K562 (cell line): ENCODE results near the gene NEURL1. TPM values are rescaled to one million over a fixed set of nuclear protein-coding genes. Genes with fewer than 3 reads are reported as not detected.
A peak's percentile ranks its signal among the peaks of the same experiment; 100 is the strongest.

Source experiments
- ATAC-seq: fragments of 200-7000 bp; cut with Tn5 transposase; 3 replicates; pipeline ENCODE4 v1.9.1; 2020; ENCODE audit warnings: moderate library complexity
- BruUV-seq: library from RNA; stranded (reverse); fragments of 400-500 nt; replicated peaks from 2 replicates; lab custom pipeline; 2021; lab: Mats Ljungman, UMichigan
- CTCF ChIA-PET: fragments of 300-600 bp; formaldehyde crosslinking; extraction: SDS; loops from one replicate; lab custom pipeline; 2021; ENCODE audit warnings: low intra/inter-chr PET ratio; lab: Yijun Ruan, JAX
- POLR2A ChIA-PET: fragments of 300-600, 350-650 bp; sonication (Branson Sonifier 250); formaldehyde crosslinking; extraction: SDS; loops from one replicate; lab custom pipeline; 2021; ENCODE audit warnings: antibody characterized with exemption, inconsistent platforms; lab: Yijun Ruan, JAX
- DNase-seq, 4 experiments: peaks; one replicate each; pipeline versions ENCODE4 v3.0.0 to v3.0.0-alpha.2; 2011 to 2018; ENCODE audit warnings: low spot score in 3 of 4, mixed read lengths in 3 of 4; ENCODE audit errors: extremely low read depth in 1 of 4
- FAIRE-seq: peaks from 2 replicates; lab custom pipeline; 2011; peaks lifted over from hg19 to GRCh38; lab: Jason Lieb, UNC
- H2AFZ ChIP-seq: 2 replicates; pipeline ENCODE4 v1.6.0; 2011; ENCODE audit warnings: low read depth, low read length, control low read depth, inconsistent platforms
- H3K27ac ChIP-seq: fragments of 200-600 bp; 3 replicates; pipeline ENCODE4 v1.8.0; 2011; ENCODE audit warnings: low read depth, mild to moderate bottlenecking, control low read depth, inconsistent platforms, low read length, moderate library complexity, mixed read lengths; ENCODE audit errors: extremely low read depth
- H3K27me3 ChIP-seq, 2 experiments: fragments of 300-600 bp in 1 of 2; 2 replicates in 1 of 2; 3 replicates in 1 of 2; pipeline versions ENCODE4 v1.6.0 to v1.8.0; 2011; ENCODE audit warnings: inconsistent platforms in 2 of 2, low read length in 2 of 2, mild to moderate bottlenecking in 1 of 2, mixed read lengths in 1 of 2, moderate library complexity in 1 of 2; ENCODE audit not compliant: control insufficient read depth in 2 of 2, insufficient read depth in 2 of 2
- H3K36me3 ChIP-seq: fragments of 300-600 bp; 3 replicates; pipeline ENCODE4 v1.8.0; 2011; ENCODE audit warnings: mild to moderate bottlenecking, low read length, inconsistent platforms; ENCODE audit not compliant: control insufficient read depth, insufficient read depth
- H3K4me1 ChIP-seq, 2 experiments: fragments of 200-600 bp in 1 of 2; replicated peaks in 1 of 2; 2 replicates in 1 of 2; 3 replicates in 1 of 2; pipeline versions ENCODE4 v1.5.1 to v1.8.0; 2011; ENCODE audit warnings: inconsistent platforms in 2 of 2, low read length in 2 of 2, mild to moderate bottlenecking in 1 of 2, mixed read lengths in 1 of 2, moderate library complexity in 1 of 2; ENCODE audit not compliant: control insufficient read depth in 2 of 2, insufficient read depth in 2 of 2
- H3K4me2 ChIP-seq: 2 replicates; pipeline ENCODE4 v1.6.1; 2011; ENCODE audit warnings: low read length, control low read depth, inconsistent platforms, mixed read lengths; ENCODE audit not compliant: insufficient read depth
- H3K4me3 ChIP-seq: fragments of 200-600 bp; sonication (generic), shearing (Covaris generic); 2 replicates; pipeline ENCODE4 v1.5.1; 2016; ENCODE audit warnings: control low read depth, inconsistent platforms
- H3K79me2 ChIP-seq: fragments of 200-600 bp; 3 replicates; pipeline ENCODE4 v1.8.0; 2011; ENCODE audit warnings: low read length, inconsistent platforms; ENCODE audit not compliant: control insufficient read depth, insufficient read depth
- H3K9ac ChIP-seq, 2 experiments: 2 replicates each; pipeline versions ENCODE4 v1.6.0 to v1.6.1; 2011; ENCODE audit warnings: low read depth in 2 of 2, low read length in 2 of 2, control low read depth in 1 of 2, inconsistent platforms in 1 of 2, mild to moderate bottlenecking in 1 of 2, mixed read lengths in 1 of 2; ENCODE audit not compliant: insufficient read depth in 1 of 2
- H3K9me1 ChIP-seq: one replicate; pipeline ENCODE4 v1.6.0; 2011; ENCODE audit warnings: inconsistent platforms, mild to moderate bottlenecking, low read length, moderate library complexity; ENCODE audit not compliant: control insufficient read depth, insufficient read depth
- H3K9me3 ChIP-seq: replicated peaks from 2 replicates; pipeline ENCODE4 v1.5.1; 2011; ENCODE audit warnings: low read depth, low read length, inconsistent platforms; ENCODE audit not compliant: control insufficient read depth, insufficient read depth
- H4K20me1 ChIP-seq: replicated peaks from 2 replicates; pipeline ENCODE4 v1.6.1; 2011; ENCODE audit warnings: low read length, inconsistent platforms, mixed read lengths; ENCODE audit not compliant: control insufficient read depth, insufficient read depth
- ARID1B ChIP-seq: fragments of 450-650 bp; IDR thresholded peaks from 2 replicates; pipeline ENCODE4 v1.6.1; 2016; ENCODE audit warnings: antibody characterized with exemption, mild to moderate bottlenecking, inconsistent platforms
- CBFB ChIP-seq: sonication (generic); formaldehyde crosslinking; IDR thresholded peaks from 2 replicates; pipeline ENCODE4 v1.4.0; 2020; ENCODE audit warnings: mild to moderate bottlenecking, missing genetic modification reagents
- EP300 ChIP-seq: IDR thresholded peaks from 2 replicates; pipeline ENCODE4 v1.6.1; 2012; ENCODE audit warnings: low read length, improper control_type of control experiment
- SMARCA5 ChIP-seq: fragments of 450-650 bp; IDR thresholded peaks from 2 replicates; pipeline ENCODE4 v1.6.1; 2016
- TCF3 ChIP-seq: sonication (generic); formaldehyde crosslinking; IDR thresholded peaks from 2 replicates; pipeline ENCODE4 v1.4.0; 2020; ENCODE audit warnings: mild to moderate bottlenecking, missing genetic modification reagents
- ZNF280B ChIP-seq: fragments of 250-450 bp; sonication (Bioruptor Pico); IDR thresholded peaks from 2 replicates; pipeline ENCODE4 v1.5.1; 2021; ENCODE audit warnings: mild to moderate bottlenecking
- WGBS: fragments of 100-300 bp; shearing (Covaris generic); methylation state at CpG from one replicate; pipeline ENCODE4 v1.1.6; 2016; ENCODE audit warnings: low coverage, mixed read lengths; ENCODE audit not compliant: insufficient coverage; ENCODE audit errors: missing lambda C conversion rate; 5-methylcytosine and 5-hydroxymethylcytosine counted together
- in situ Hi-C: fragments of 300-500 bp; cut with MboI; formaldehyde crosslinking; loops from 4 replicates; pipeline ENCODE4 v1.15.0; 2018; ENCODE audit warnings: inconsistent platforms, mixed read lengths
- intact Hi-C: fragments of 100-400 bp; cut with micrococcal nuclease; formaldehyde crosslinking; loops from 2 replicates; pipeline ENCODE4 v1.14.2; 2022
- polyA plus RNA-seq, 8 experiments: library from polyadenylated mRNA; depleted of rRNA in 4 of 8; stranded (reverse) in 5 of 8; unstranded in 3 of 8; fragments of >200 nt; fragmentation: Nextera tagmentation in 2 of 8; fragmentation: Illumina TruSeq in 1 of 8; extraction: Ambion mirVana in 2 of 8; extraction: Trizol in 1 of 8; gene quantifications; 2 replicates each; pipeline versions ENCODE4 v1.2.1 to v1.2.3, GENCODE V29; 2011 to 2014; ENCODE audit warnings: inconsistent platforms in 1 of 8, missing spikeins in 1 of 8
- total RNA-seq, 7 experiments: library from RNA; depleted of rRNA in 6 of 7; stranded (reverse); fragments of >200 nt in 6 of 7; fragmentation: Illumina TruSeq in 2 of 7; extraction: Trizol in 2 of 7; gene quantifications; 2 replicates each; pipeline versions ENCODE4 v1.2.1 to v1.2.3, GENCODE V29; 2011 to 2021; ENCODE audit warnings: low replicate concordance in 1 of 7

The NEURL1 gene
- total and polyA plus RNA-seq, 9 of the 15 experiments (the other 6 are each of a cell fraction or from before 2014, with no cell fraction given): 0.01 to 0.45 (median 0.16) TPM; not detected in 5

GRCh38 chr10:103582331-103583123 is 89.0 kb downstream of the NEURL1 start:
- no peak overlapping the region for H3K4me3 ChIP-seq
- TF ChIP-seq TCF3 (CRISPR knock-in tag) (0 out of 2 replicates have a peak, but pooled peaks have one; percentile 9), EP300 (peak; percentile 11; the same call in 1 of the 2 replicates), CBFB (CRISPR knock-in tag) (no peak), ARID1B (peak; percentile 9; the same call in 1 of the 2 replicates), ZNF280B (no peak), SMARCA5 (no peak)
- ATAC-seq (peak; percentile 7; the same call in 2 of the 3 replicates), DNase-seq (peak in 2 of 4 experiments; percentile 51 to 57), FAIRE-seq (peak; percentile 49)
- CTCF ChIA-PET: no interaction called here
- no peaks in the 10 kb centered on the region for H3K79me2 ChIP-seq
- POLR2A ChIA-PET: no interaction called here
- no peaks in the 10 kb centered on the region for H3K9me1 ChIP-seq
- H3K36me3 ChIP-seq: no peaks in the 10 kb centered on the region
- no TSS peak for BruUV-seq
- H3K4me1 ChIP-seq: peaks cover 14 to 28% of the 10 kb centered on the region in 2 experiments
- no peaks in the 10 kb centered on the region for H3K9me3 ChIP-seq
- intact Hi-C loops (no loop called here), in situ Hi-C loops (loop anchor here (25.0 kb wide), 1 partner anchor 280 kb away; the partner anchor contains the start of gene SH3PXD2A)
- H3K27me3 ChIP-seq: no peaks in the 10 kb centered on the region
- 21% methylated on average over 12 of the region's 13 CpGs for WGBS
- H3K9ac ChIP-seq: peak overlapping the region; percentile 53 to 81; a peak in 3 of 4 replicates
- peak overlapping the region; percentile 90 for H2AFZ ChIP-seq
- peak overlapping the region; percentile 50; the same call in 1 of the 2 replicates for H3K4me2 ChIP-seq
- H3K27ac ChIP-seq: no peak overlapping the region; the same call in 2 of the 3 replicates
- H4K20me1 ChIP-seq: no peaks in the 10 kb centered on the region
